ENCODE results near the gene NFKBIL1.

- TF ChIP-seq CTCF (IDR thresholded peaks at IDR 0.05; ENCODE audit: low read depth, low read length) = no peak
- TF ChIP-seq EZH2phosphoT487 (IDR thresholded peaks at IDR 0.05; ENCODE audit: low read depth) = no peak
Observed at GRCh38 chr6:31559606-31559957, 12.2 kb downstream of the NFKBIL1 start.

Measured in OCI-LY3 (cell line).